ENCODE data around the gene NCAM1. TPM values are rescaled to one million over a fixed set of nuclear protein-coding genes. Genes with fewer than 3 reads are reported as not detected.

NCAM1 gene
- total RNA-seq, 1 donor from 2014 or later: 76.7 TPM

- no peak for DNase-seq (ENCODE audit: low read depth, low spot score)
- Mint-ChIP-seq H3K9me3 (no peaks in the 10 kb centered on the region), H3K36me3 (ENCODE audit: low read depth) (no peaks in the 10 kb centered on the region), H3K4me3 (no peak overlapping the region), H3K27ac (ENCODE audit: unreplicated experiment) (no peak overlapping the region), H3K27me3 (ENCODE audit: low read depth) (no peaks in the 10 kb centered on the region), H3K4me1 (no peaks in the 10 kb centered on the region)
- no peak for TF ChIP-seq CTCF (conservative IDR thresholded peaks at IDR 0.05)
Observed at GRCh38 chr11:113021111-113021510, 59.9 kb downstream of the NCAM1 start.

GRCh38 chr11:113022262-113022661 is 61.0 kb downstream of the NCAM1 start:
- Mint-ChIP-seq H3K9me3 (no peaks in the 10 kb centered on the region), H3K4me3 (no peak overlapping the region), H3K27me3 (ENCODE audit: low read depth) (no peaks in the 10 kb centered on the region), H3K27ac (ENCODE audit: unreplicated experiment) (no peak overlapping the region), H3K36me3 (ENCODE audit: low read depth) (no peaks in the 10 kb centered on the region), H3K4me1 (no peaks in the 10 kb centered on the region)
- TF ChIP-seq CTCF (conservative IDR thresholded peaks at IDR 0.05): no peak
- no peak for DNase-seq (ENCODE audit: low read depth, low spot score)

GRCh38 chr11:113023228-113023627 is 62.0 kb downstream of the NCAM1 start:
- Mint-ChIP-seq H3K9me3 (no peaks in the 10 kb centered on the region), H3K4me1 (no peaks in the 10 kb centered on the region), H3K36me3 (ENCODE audit: low read depth) (no peaks in the 10 kb centered on the region), H3K27ac (ENCODE audit: unreplicated experiment) (no peak overlapping the region), H3K27me3 (ENCODE audit: low read depth) (no peaks in the 10 kb centered on the region), H3K4me3 (no peak overlapping the region)
- no peak for DNase-seq (ENCODE audit: low read depth, low spot score)
- no peak for TF ChIP-seq CTCF (conservative IDR thresholded peaks at IDR 0.05)

- H3K4me1 Mint-ChIP-seq: peaks cover 2% of the 10 kb centered on the region
- no peak overlapping the region for H3K4me3 Mint-ChIP-seq
- no peak for DNase-seq (ENCODE audit: low read depth, low spot score)
- no peaks in the 10 kb centered on the region for H3K9me3 Mint-ChIP-seq
- no peaks in the 10 kb centered on the region for H3K27me3 Mint-ChIP-seq (ENCODE audit: low read depth)
- H3K27ac Mint-ChIP-seq (ENCODE audit: unreplicated experiment): no peak overlapping the region
- no peaks in the 10 kb centered on the region for H3K36me3 Mint-ChIP-seq (ENCODE audit: low read depth)
- TF ChIP-seq CTCF (conservative IDR thresholded peaks at IDR 0.05): no peak
Observed at GRCh38 chr11:113023986-113024385, 62.8 kb downstream of the NCAM1 start.

- H3K27ac Mint-ChIP-seq (ENCODE audit: unreplicated experiment): no peak overlapping the region
- no peaks in the 10 kb centered on the region for H3K27me3 Mint-ChIP-seq (ENCODE audit: low read depth)
- TF ChIP-seq CTCF (conservative IDR thresholded peaks at IDR 0.05): no peak
- peaks cover 7% of the 10 kb centered on the region for H3K4me1 Mint-ChIP-seq
- no peak overlapping the region for H3K4me3 Mint-ChIP-seq
- H3K36me3 Mint-ChIP-seq (ENCODE audit: low read depth): no peaks in the 10 kb centered on the region
- no peak for DNase-seq (ENCODE audit: low read depth, low spot score)
- no peaks in the 10 kb centered on the region for H3K9me3 Mint-ChIP-seq
Observed at GRCh38 chr11:113026778-113027177, 65.6 kb downstream of the NCAM1 start.

- DNase-seq (ENCODE audit: low read depth, low spot score): no peak
- H3K36me3 Mint-ChIP-seq (ENCODE audit: low read depth): no peaks in the 10 kb centered on the region
- no peak overlapping the region for H3K27ac Mint-ChIP-seq (ENCODE audit: unreplicated experiment)
- H3K9me3 Mint-ChIP-seq: no peaks in the 10 kb centered on the region
- no peak overlapping the region for H3K4me3 Mint-ChIP-seq
- H3K27me3 Mint-ChIP-seq (ENCODE audit: low read depth): no peaks in the 10 kb centered on the region
- no peak for TF ChIP-seq CTCF (conservative IDR thresholded peaks at IDR 0.05)
- H3K4me1 Mint-ChIP-seq: peaks cover 6% of the 10 kb centered on the region
Observed at GRCh38 chr11:113034576-113034975, 73.4 kb downstream of the NCAM1 start.

Data from neural crest cell (in vitro differentiated cells).